Mesodermal cell (in vitro differentiated cells): ENCODE measurements around the gene MRPS22.

ENCODE experiments used
- H3K27ac ChIP-seq: 2 replicates; pipeline ENCODE4 v1.7.0; 2013; ENCODE audit warnings: mild to moderate bottlenecking, low read depth, low read length, moderate library complexity; ENCODE audit not compliant: severe bottlenecking
- H3K36me3 ChIP-seq: 2 replicates; pipeline ENCODE4 v1.7.1; 2013; ENCODE audit warnings: mild to moderate bottlenecking, low read length, moderate library complexity; ENCODE audit not compliant: control insufficient read depth, insufficient read depth
- H3K4me1 ChIP-seq: one replicate; pipeline ENCODE4 v1.7.1; 2013; ENCODE audit warnings: mild to moderate bottlenecking, low read length; ENCODE audit not compliant: insufficient read depth, control insufficient read depth, poor library complexity, severe bottlenecking
- H3K4me3 ChIP-seq: 2 replicates; pipeline ENCODE4 v1.7.0; 2013; ENCODE audit warnings: low read length, control low read depth, mild to moderate bottlenecking; ENCODE audit not compliant: insufficient read depth, poor library complexity, severe bottlenecking; ENCODE audit errors: extremely low read depth
- H3K9me3 ChIP-seq: 2 replicates; pipeline ENCODE4 v1.7.1; 2013; ENCODE audit warnings: mild to moderate bottlenecking, low read length, moderate library complexity; ENCODE audit not compliant: control insufficient read depth
- WGBS, 2 experiments: methylation state at CpG; one replicate each; pipeline ENCODE4 v1.1.5; 2013; ENCODE audit warnings: missing lambda C conversion rate in 2 of 2; ENCODE audit not compliant: insufficient coverage in 2 of 2; 5-methylcytosine and 5-hydroxymethylcytosine counted together

Gene MRPS22

GRCh38 chr3:139338405-139338804 lies 5.4 kb upstream of the MRPS22 start:
- Histone ChIP-seq H3K4me3 (no peak overlapping the region), H3K36me3 (no peaks in the 10 kb centered on the region), H3K27ac (no peak overlapping the region), H3K4me1 (peaks cover 14% of the 10 kb centered on the region), H3K9me3 (no peaks in the 10 kb centered on the region)
- 85 to 87% methylated on average over 3 of the region's 4 CpGs for WGBS, 2 experiments

- no peak overlapping the region for H3K4me3 ChIP-seq
- no peaks in the 10 kb centered on the region for H3K9me3 ChIP-seq
- peak overlapping the region; percentile 41 for H3K27ac ChIP-seq
- 58 to 73% methylated on average over 2 to 3 of the region's 4 CpGs for WGBS, 2 experiments
- H3K36me3 ChIP-seq = no peaks in the 10 kb centered on the region
- peaks cover 14% of the 10 kb centered on the region for H3K4me1 ChIP-seq
Observed at GRCh38 chr3:139339219-139339906, 4.5 kb upstream of the MRPS22 start.

- Histone ChIP-seq H3K4me3 (no peak overlapping the region), H3K27ac (no peak overlapping the region), H3K4me1 (peaks cover 14% of the 10 kb centered on the region)
Observed at GRCh38 chr3:139340784-139341183, 3.0 kb upstream of the MRPS22 start.

GRCh38 chr3:139342054-139342453 lies 1.8 kb upstream of the MRPS22 start:
- H3K4me1 ChIP-seq = peaks cover 14% of the 10 kb centered on the region
- no peak overlapping the region for H3K27ac ChIP-seq
- peaks cover 11% of the 10 kb centered on the region for H3K36me3 ChIP-seq
- no peaks in the 10 kb centered on the region for H3K9me3 ChIP-seq
- no peak overlapping the region for H3K4me3 ChIP-seq

More at GRCh38 chr3:139340784-139341183, 3.0 kb upstream of the MRPS22 start:
- Histone ChIP-seq H3K9me3 (no peaks in the 10 kb centered on the region), H3K36me3 (peaks cover 2% of the 10 kb centered on the region)

GRCh38 chr3:139346771-139347170 lies 3.0 kb downstream of the MRPS22 start:
- no peak overlapping the region for H3K4me3 ChIP-seq
- no CpG with 5 or more reads among the region's 2 CpGs for WGBS, 2 experiments
- H3K9me3 ChIP-seq = no peaks in the 10 kb centered on the region
- H3K36me3 ChIP-seq = peaks cover 54% of the 10 kb centered on the region
- no peaks in the 10 kb centered on the region for H3K4me1 ChIP-seq
- H3K27ac ChIP-seq = no peak overlapping the region

- Histone ChIP-seq H3K9me3 (no peaks in the 10 kb centered on the region), H3K27ac (no peak overlapping the region), H3K4me1 (no peaks in the 10 kb centered on the region), H3K36me3 (peaks cover 93% of the 10 kb centered on the region), H3K4me3 (no peak overlapping the region)
- WGBS, 2 experiments = no CpG with 5 or more reads among the region's 3 CpGs
Observed at GRCh38 chr3:139353920-139354556, 10.2 kb downstream of the MRPS22 start.

- Histone ChIP-seq H3K27ac (no peak overlapping the region), H3K9me3 (no peaks in the 10 kb centered on the region), H3K4me3 (no peak overlapping the region), H3K36me3 (peaks cover 93% of the 10 kb centered on the region), H3K4me1 (no peaks in the 10 kb centered on the region)
- 94 to 100% methylated on average over 2 to 3 of the region's 4 CpGs for WGBS, 2 experiments
Observed at GRCh38 chr3:139354661-139355060, 10.8 kb downstream of the MRPS22 start.

GRCh38 chr3:139355476-139355875 lies 11.7 kb downstream of the MRPS22 start:
- Histone ChIP-seq H3K36me3 (peaks cover 94% of the 10 kb centered on the region), H3K4me3 (no peak overlapping the region), H3K27ac (no peak overlapping the region), H3K4me1 (no peaks in the 10 kb centered on the region), H3K9me3 (no peaks in the 10 kb centered on the region)
- 90 to 100% methylated on average over 3 of the region's 4 CpGs for WGBS, 2 experiments

- 71 to 88% methylated on average over 1 of the region's 1 CpG for WGBS, 2 experiments
- H3K36me3 ChIP-seq = peaks cover 95% of the 10 kb centered on the region
- no peaks in the 10 kb centered on the region for H3K4me1 ChIP-seq
Observed at GRCh38 chr3:139355891-139356290, 12.1 kb downstream of the MRPS22 start.

GRCh38 chr3:139357899-139358298 lies 14.1 kb downstream of the MRPS22 start:
- H3K4me1 ChIP-seq = no peaks in the 10 kb centered on the region
- no peak overlapping the region for H3K4me3 ChIP-seq
- H3K36me3 ChIP-seq = peaks cover 89% of the 10 kb centered on the region
- WGBS, 2 experiments = 100% methylated on average over 1 of the region's 4 CpGs; no CpG with 5 or more reads in 1 of the 2 experiments
- no peak overlapping the region for H3K27ac ChIP-seq
- no peaks in the 10 kb centered on the region for H3K9me3 ChIP-seq

More at GRCh38 chr3:139355891-139356290, 12.1 kb downstream of the MRPS22 start:
- Histone ChIP-seq H3K9me3 (no peaks in the 10 kb centered on the region), H3K4me3 (no peak overlapping the region), H3K27ac (no peak overlapping the region)
